ENCODE data around the gene TXK. TPM values are rescaled to one million over a fixed set of nuclear protein-coding genes. Genes with fewer than 3 reads are reported as not detected.

TXK gene
- total and polyA plus RNA-seq, 10 of the 15 experiments (the other 5 are each of a cell fraction or from before 2014, with no cell fraction given) = 0.44 to 2.9 (median 1.4) TPM

DNA sequence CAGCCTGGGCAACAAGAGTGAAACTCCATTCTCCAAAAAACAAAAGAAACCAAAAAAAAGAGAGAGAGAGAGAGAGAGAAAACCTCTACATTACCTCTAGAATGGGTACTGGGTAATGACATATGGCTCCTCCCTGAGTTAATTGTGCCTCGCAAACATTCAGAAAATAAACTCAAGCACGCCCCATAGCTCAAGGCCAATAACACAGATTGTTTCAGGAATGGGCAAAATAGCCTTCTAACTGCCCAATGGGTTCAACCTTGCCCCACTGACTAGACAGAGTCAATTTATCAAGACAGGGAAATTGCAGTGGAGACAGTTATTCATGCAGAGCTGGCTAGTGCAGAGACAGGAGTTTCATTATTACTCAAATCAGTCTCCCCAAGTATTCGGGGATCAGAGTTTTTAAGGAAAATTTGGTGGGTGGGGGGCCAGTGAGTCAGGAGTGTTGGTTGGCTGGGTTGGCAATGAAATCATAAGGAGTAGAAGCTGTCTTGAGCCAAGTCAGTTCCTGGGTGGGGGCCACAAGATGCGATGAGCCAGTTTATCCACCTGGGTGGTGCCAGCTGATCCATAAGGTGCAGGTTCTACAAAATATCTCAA, 92.4 kb downstream of the TXK start (continued):
- TF ChIP-seq, protein P1, sequence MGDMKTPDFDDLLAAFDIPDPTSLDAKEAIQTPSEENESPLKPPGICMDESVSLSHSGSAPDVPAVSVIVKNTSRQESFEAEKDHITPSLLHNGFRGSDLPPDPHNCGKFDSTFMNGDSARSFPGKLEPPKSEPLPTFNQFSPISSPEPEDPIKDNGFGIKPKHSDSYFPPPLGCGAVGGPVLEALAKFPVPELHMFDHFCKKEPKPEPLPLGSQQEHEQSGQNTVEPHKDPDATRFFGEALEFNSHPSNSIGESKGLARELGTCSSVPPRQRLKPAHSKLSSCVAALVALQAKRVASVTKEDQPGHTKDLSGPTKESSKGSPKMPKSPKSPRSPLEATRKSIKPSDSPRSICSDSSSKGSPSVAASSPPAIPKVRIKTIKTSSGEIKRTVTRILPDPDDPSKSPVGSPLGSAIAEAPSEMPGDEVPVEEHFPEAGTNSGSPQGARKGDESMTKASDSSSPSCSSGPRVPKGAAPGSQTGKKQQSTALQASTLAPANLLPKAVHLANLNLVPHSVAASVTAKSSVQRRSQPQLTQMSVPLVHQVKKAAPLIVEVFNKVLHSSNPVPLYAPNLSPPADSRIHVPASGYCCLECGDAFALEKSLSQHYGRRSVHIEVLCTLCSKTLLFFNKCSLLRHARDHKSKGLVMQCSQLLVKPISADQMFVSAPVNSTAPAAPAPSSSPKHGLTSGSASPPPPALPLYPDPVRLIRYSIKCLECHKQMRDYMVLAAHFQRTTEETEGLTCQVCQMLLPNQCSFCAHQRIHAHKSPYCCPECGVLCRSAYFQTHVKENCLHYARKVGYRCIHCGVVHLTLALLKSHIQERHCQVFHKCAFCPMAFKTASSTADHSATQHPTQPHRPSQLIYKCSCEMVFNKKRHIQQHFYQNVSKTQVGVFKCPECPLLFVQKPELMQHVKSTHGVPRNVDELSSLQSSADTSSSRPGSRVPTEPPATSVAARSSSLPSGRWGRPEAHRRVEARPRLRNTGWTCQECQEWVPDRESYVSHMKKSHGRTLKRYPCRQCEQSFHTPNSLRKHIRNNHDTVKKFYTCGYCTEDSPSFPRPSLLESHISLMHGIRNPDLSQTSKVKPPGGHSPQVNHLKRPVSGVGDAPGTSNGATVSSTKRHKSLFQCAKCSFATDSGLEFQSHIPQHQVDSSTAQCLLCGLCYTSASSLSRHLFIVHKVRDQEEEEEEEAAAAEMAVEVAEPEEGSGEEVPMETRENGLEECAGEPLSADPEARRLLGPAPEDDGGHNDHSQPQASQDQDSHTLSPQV (IDR thresholded peaks at IDR 0.05) = no peak
- TF ChIP-seq MYB (IDR thresholded peaks at IDR 0.05; ENCODE audit: borderline replicate concordance, low read depth, low read length) (no peak), RELA (IDR thresholded peaks at IDR 0.05; ENCODE audit: borderline replicate concordance, partially characterized antibody) (no peak), NR2C1 (IDR thresholded peaks at IDR 0.05) (no peak), FOXM1 (IDR thresholded peaks at IDR 0.05; ENCODE audit: low read depth, low read length) (no peak), WRNIP1 (IDR thresholded peaks at IDR 0.05; ENCODE audit: borderline replicate concordance, low read depth, low read length) (no peak)
- TF ChIP-seq, protein P2, sequence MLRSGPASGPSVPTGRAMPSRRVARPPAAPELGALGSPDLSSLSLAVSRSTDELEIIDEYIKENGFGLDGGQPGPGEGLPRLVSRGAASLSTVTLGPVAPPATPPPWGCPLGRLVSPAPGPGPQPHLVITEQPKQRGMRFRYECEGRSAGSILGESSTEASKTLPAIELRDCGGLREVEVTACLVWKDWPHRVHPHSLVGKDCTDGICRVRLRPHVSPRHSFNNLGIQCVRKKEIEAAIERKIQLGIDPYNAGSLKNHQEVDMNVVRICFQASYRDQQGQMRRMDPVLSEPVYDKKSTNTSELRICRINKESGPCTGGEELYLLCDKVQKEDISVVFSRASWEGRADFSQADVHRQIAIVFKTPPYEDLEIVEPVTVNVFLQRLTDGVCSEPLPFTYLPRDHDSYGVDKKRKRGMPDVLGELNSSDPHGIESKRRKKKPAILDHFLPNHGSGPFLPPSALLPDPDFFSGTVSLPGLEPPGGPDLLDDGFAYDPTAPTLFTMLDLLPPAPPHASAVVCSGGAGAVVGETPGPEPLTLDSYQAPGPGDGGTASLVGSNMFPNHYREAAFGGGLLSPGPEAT (IDR thresholded peaks at IDR 0.05; ENCODE audit: low read depth) = peak; percentile 31; the same call in 1 of the 2 replicates

All from GM12878 (cell line).